HCT116 (cell line): Measurements from ENCODE around the gene DOCK3.
"Not testable (repeated sequence)": the region's sequence is repeated elsewhere in the genome, so short reads cannot be mapped to it uniquely, and the experiment has no call there.

Experiments
- CTCF ChIP-seq, 3 experiments: fragments of 200-600 bp in 1 of 3; sonication (generic) in 1 of 3; IDR thresholded peaks in 2 of 3; conservative IDR thresholded peaks in 1 of 3; 2 replicates each; pipeline ENCODE4 v1.5.1; 2012 to 2017; ENCODE audit warnings: low read depth in 2 of 3, low read length in 2 of 3, antibody characterized with exemption in 1 of 3, borderline replicate concordance in 1 of 3, control low read depth in 1 of 3, mild to moderate bottlenecking in 1 of 3, mixed read lengths in 1 of 3, mixed run types in 1 of 3, moderate library complexity in 1 of 3; ENCODE audit not compliant: insufficient read depth in 1 of 3
- EGR1 ChIP-seq: IDR thresholded peaks from 2 replicates; pipeline ENCODE4 v1.6.1; 2012; ENCODE audit warnings: low read depth
- EZH2phosphoT487 ChIP-seq: fragments of 200-600 bp; IDR thresholded peaks from 2 replicates; pipeline ENCODE4 v1.6.1; 2018; ENCODE audit warnings: antibody characterized with exemption, borderline replicate concordance
- FOSL1 ChIP-seq: IDR thresholded peaks from 2 replicates; pipeline ENCODE4 v1.6.1; 2012; ENCODE audit warnings: low read depth
- JUND ChIP-seq: IDR thresholded peaks from 2 replicates; pipeline ENCODE4 v1.6.1; 2012
- RAD21 ChIP-seq: IDR thresholded peaks from 2 replicates; pipeline ENCODE4 v1.6.1; 2012; ENCODE audit warnings: low read depth, mild to moderate bottlenecking
- TCF7L2 ChIP-seq: IDR thresholded peaks from 2 replicates; pipeline ENCODE4 v1.7.0; 2011; ENCODE audit warnings: borderline replicate concordance, inconsistent platforms; ENCODE audit not compliant: insufficient read depth, insufficient read length; ENCODE audit errors: extremely low read depth
- YY1 ChIP-seq: IDR thresholded peaks from 2 replicates; pipeline ENCODE4 v1.6.1; 2011; ENCODE audit warnings: low read length, low read depth, moderate library complexity, mild to moderate bottlenecking; ENCODE audit not compliant: insufficient replicate concordance; ENCODE audit errors: extremely low read depth
- ZFX ChIP-seq: fragments of 450-650 bp; IDR thresholded peaks from 2 replicates; pipeline ENCODE4 v1.6.1; 2017
- TF ChIP-seq, protein P1 (sequence below): IDR thresholded peaks from 2 replicates; pipeline ENCODE4 v1.6.1; 2012

GRCh38 chr3:50688602-50689001 is 13.9 kb downstream of the DOCK3 start:
- not testable (repeated sequence) for TF ChIP-seq ZFX; CTCF (IDR thresholded peaks at IDR 0.05 in 2 of 3, conservative IDR thresholded peaks at IDR 0.05 in 1 of 3; ENCODE audit: borderline replicate concordance in 1 of 3, insufficient read depth in 1 of 3, low read depth in 2 of 3, low read length in 2 of 3); EGR1; TCF7L2; YY1; EZH2phosphoT487; JUND; FOSL1; RAD21
- TF ChIP-seq, protein P1, sequence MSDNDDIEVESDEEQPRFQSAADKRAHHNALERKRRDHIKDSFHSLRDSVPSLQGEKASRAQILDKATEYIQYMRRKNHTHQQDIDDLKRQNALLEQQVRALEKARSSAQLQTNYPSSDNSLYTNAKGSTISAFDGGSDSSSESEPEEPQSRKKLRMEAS, result not testable (repeated sequence)
